Bone marrow (tissue), 2 donors: Measurements from ENCODE around the gene MFGE8.
A peak's percentile ranks its signal among the peaks of the same experiment; 100 is the strongest.

Experiments
- DNase-seq, 2 donors: peaks; one replicate each; lab custom pipeline; 2025; lab: John Stamatoyannopoulos, UW

The MFGE8 gene

GRCh38 chr15:88900309-88900981 is 12.7 kb downstream of the MFGE8 start:
- DNase-seq: no peak

GRCh38 chr15:88899251-88899650 is 13.9 kb downstream of the MFGE8 start:
- no peak for DNase-seq

GRCh38 chr15:88898736-88899135 is 14.4 kb downstream of the MFGE8 start:
- no peak for DNase-seq

DNA sequence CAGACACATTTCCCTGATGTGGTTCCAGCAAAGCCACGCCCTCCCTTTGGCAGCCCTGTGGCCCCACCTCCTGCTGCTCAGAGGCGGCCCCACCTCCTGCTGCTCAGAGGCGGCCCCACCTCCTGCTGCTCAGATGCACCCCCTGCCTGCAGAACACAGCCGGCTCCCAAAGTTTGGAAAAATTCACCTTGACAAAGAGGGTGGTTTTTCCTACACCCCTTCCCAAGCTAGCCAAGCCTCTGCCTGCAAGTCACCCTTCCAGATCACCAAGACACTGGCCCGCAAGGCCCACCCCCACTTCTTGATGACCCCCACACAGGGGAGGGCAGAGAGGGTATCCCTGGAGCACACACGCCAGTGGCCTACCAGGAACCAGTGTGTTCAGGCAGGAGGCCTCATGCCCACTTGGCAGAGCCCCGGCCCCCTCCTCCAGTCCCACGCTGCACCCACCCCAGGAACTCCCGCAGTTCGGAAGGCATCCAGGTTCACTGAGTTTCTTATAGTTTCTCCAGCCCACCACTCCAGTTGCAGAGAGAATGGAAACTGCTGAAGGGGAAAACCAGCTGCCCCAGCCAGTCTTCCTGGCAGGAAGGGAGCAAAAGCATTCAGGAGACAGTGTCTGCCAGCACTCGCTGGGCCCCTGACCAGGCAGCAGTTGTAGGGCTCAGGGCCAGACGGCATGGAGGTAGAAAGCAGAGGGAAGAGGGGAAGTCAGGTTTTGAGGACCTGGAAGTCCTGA is 15.6 kb downstream of the MFGE8 start:
- DNase-seq: peak in 1 of 2 donors; percentile 35

DNA sequence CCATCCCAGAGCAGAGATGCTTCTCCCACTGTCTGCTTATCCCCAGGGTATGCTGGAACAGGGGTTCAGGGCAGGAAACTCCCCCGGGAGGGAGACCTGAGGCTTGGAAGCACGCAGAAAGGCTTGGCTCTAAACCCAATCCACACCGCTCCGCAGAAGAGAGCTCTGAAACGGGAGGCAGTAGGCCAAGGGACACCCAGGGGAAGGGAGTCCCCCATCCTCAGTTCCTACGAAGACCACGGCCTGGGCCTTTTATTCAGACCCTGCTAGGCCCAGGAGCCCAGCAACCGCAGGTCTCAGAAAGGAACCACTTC is 16.1 kb downstream of the MFGE8 start:
- DNase-seq: peak in 1 of 2 donors; percentile 5

DNA sequence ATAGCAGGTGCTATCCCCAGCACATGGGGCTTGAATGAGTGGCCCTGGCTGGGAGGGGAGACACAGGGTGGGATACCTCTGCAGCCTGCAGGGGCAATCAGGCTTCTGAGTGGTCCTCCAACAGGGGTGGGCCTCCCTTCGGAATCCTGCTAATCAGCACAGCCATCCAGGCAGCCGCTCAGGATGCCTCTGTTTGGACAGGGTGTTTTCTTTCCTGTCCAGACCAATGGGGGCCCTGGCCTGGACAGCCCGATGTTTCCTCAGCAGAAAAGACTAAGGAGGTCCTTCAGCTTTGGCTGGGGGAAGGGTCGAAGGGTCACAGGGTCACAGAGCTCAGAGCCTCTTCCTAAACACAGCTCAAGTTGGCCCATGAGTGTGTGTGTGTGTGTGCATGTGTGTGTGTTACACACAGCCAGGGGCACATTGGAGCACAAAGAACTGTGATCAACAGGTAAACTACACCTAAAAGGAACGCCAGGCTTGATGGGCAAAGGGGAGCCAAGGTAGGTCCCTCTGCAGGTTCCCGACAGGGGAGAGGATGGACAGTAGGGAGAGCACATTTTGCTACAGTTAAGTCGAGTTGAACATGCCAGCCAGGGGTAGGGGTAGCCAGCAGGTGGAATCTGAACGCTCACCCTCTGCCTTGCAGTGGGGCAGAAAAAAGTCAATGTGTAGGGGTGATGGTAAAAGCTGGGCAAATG is 16.7 kb downstream of the MFGE8 start:
- no peak for DNase-seq

DNA sequence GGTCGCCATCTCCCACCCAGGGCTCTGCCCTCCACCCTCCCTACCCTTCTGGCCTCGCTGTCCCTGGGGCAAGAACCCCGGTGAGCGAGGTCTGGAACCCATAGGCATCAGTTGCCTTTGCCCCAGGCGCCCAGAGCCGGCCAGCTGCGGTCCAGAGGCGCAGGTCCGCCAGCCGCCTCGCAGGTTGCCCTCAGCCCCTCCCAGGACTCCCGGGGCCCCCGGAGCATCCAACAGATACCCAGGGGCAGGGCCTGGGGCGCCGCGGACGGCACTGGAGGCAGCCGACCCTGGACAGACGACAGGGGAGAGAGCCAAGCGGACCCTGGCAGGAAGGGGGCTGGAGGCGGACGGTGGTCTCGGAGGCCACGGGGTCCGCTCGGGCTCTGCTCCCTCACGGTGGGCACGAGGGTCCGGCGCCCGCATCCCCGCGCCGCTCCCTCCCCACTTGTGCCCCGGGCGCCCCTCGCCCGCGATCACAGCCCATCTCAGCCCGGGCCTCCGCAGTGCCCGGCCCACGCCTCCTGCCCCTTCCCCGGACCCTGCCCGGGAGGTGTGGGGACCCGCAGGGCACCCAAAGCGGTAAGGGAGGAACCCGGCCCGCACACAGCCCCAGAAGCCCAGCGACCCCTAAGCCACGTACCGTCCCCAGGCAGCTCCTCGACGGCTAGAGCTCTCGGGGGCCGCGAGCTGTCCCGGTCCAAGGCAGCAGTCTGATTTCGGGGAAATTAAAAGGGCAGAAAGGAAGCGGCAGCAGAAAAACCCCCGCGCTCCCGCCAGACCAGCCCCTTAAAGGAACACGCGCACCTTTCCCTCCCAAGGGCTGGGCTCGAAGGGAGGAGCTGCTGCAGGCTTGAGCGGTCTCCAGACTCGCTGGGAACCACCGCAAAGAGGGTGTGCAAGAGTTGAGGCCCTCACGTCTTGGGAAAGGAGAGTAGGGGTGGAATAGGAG is 18.1 kb downstream of the MFGE8 start, which contains the start of gene HAPLN3:
TSS of gene HAPLN3 (minus strand) at position 726 of the 949 bp plus-strand sequence. CDS start 8,246 bp downstream, outside the sequence.
- DNase-seq: no peak

- DNase-seq: peak in 1 of 2 donors; percentile 6
These were observed 18.8 kb downstream of the MFGE8 start for GRCh38 chr15:88894348-88894818.

- DNase-seq: no peak
These were observed 21.5 kb downstream of the MFGE8 start for GRCh38 chr15:88891540-88892254.

DNA sequence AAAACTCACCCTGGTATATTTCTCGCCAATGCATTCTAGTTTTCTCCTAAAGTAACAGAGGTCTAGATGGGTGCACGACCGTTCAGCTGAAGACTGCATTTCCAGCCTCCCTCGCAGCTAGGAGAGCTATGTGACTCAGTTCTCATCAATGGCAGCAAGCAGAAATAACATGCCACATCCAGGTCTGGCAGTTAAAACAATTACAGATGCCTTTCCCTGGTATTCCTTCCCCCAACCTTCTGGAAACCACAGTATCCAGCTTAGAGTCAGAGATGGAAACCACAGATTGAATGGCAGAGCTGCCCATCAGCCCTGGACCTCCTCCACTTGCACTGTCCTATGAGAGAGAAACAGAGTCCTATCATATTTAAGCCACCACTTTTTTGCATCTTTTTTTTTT is 22.7 kb downstream of the MFGE8 start:
- no peak for DNase-seq

GRCh38 chr15:88888719-88889118 is 24.5 kb downstream of the MFGE8 start:
- no peak for DNase-seq

DNA sequence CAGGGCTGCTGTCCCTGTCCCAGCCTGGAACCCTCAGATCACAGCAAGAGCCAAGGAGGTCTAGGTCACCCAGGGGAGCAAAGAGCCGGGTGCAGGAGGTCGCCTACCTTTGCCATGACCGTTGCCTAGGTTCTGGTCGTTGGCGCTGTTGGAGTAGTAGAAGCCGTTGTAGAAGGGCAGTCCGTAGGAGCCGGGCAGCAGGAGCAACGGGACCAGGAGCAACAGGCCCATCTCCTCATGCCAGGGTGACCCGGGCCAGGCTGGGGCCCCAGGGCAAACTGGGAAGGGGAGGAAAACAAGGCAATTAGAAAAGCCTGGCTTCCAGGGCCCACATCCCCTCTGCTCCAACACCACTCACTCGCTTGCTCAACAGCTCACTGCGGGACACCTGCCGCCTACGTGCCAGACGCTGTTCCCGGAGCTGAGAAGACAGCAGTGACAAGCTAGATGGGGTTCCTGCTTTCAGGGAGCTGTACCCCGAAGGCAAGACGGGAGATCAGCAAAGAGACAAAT is 26.1 kb downstream of the MFGE8 start:
- DNase-seq: no peak

DNA sequence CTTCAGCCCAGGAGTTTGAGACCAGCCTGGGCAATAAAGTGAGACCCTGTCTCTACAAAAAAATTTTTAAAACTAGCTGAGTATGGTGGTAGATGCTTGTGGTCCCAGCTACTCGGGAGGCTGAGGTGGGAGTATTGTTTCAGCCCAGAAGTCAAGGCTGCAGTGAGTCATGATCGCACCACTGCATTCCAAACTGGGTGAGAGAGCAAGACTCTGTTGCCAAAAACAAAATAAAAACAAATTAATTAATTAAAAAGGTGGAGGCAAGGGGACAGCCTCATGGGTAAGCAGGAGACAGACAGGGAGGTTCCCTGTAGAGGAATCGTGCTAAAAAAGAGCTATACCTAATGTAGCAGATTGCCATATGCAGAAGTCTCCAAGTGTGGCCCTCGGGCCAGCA is 30.4 kb downstream of the MFGE8 start:
- no peak for DNase-seq

GRCh38 chr15:88881775-88882174 is 31.4 kb downstream of the MFGE8 start:
- no peak for DNase-seq

- no peak for DNase-seq
These were observed 32.0 kb downstream of the MFGE8 start for GRCh38 chr15:88880944-88881740.

GRCh38 chr15:88878720-88879184 is 34.4 kb downstream of the MFGE8 start:
- no peak for DNase-seq

DNA sequence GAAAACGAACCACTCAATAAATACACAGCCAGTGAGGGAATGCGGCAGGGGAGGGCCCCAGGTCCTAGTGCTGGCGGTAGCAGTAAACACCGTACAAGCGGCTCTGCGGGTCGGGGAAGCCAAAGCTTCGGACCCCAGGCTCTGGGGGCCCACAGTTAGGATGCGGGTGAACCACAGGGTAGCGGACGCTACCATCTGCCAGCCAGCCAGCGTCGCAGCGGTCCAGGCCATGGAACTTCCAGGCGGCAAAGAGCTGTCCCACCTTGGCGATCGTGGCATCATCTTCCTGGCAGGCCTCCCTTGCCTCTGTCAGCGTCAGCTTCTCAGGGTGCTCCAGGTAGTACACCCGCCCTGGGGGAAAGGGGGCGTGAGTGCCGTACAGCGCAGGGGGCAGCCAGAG is 35.3 kb downstream of the MFGE8 start:
- DNase-seq: no peak

DNA sequence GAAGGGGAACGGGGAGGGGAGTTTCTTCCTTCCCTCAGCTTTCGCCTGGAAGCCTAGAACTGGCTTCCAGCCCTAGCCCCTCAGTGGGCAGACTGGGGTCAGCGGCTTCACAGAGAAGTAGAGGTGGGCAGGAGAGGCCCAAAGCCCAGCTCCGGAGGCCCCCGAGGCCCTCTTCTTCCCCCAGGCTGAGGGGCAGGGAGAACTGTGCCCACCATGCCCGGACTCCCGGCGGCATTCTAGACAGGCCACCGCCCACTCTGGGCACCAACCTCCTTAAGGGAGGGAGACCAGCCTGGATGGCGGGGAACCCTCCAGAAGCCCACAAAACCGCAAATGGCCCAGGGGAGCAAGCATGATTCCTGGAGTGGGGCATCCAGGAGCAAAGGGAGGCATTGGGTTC is 35.8 kb downstream of the MFGE8 start:
- no peak for DNase-seq

GRCh38 chr15:88876573-88876972 is 36.6 kb downstream of the MFGE8 start:
- DNase-seq: no peak

DNA sequence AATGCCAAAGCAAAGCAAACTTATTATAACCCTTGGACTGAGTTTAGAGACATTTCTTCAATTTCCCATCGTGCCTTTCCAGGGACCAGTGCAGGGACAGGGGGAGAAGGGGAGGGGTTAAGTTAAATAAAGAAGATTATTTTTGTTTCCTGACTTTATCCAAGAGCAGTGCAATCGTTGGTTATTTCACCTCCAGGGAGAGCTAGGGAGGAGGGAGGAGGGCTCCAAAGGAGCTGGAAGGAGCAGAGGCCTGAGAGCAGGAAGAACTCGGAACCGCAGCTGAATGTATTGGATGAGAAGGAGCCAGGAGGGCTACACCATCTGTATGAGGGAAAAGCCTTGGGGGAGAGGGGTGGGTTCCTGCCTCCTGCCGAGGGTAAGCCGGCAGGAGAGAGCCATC is 38.5 kb downstream of the MFGE8 start:
- no peak for DNase-seq
